ENCODE results near the gene PTTG1. TPM values are rescaled to one million over a fixed set of nuclear protein-coding genes. Genes with fewer than 3 reads are reported as not detected.
"Not testable (repeated sequence)": the region's sequence is repeated elsewhere in the genome, so short reads cannot be mapped to it uniquely, and the experiment has no call there.

The PTTG1 gene
- polyA plus RNA-seq, 1 donor = 26.3 TPM

- DNase-seq (ENCODE audit: low read depth) = no peak
These were observed 1.4 kb downstream of the PTTG1 start for GRCh38 chr5:160423099-160423498.

DNA sequence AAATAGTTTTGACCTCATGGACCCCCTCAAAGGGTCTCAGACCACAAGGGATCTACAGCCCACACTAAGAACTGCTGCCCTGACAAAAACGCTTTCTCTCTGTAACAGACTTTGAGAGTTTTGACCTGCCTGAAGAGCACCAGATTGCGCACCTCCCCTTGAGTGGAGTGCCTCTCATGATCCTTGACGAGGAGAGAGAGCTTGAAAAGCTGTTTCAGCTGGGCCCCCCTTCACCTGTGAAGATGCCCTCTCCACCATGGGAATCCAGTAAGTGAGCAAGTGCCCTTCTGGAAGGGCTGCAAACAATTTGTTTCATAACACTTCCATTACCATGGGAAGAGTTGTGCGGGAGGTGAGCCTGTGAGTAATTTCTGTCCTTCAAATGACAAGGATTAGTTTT lies 6.0 kb downstream of the PTTG1 start:
- no peak for DNase-seq (ENCODE audit: low read depth)

- no peak for DNase-seq (ENCODE audit: low read depth)
These were observed 10.5 kb downstream of the PTTG1 start for GRCh38 chr5:160432196-160432595.

DNA sequence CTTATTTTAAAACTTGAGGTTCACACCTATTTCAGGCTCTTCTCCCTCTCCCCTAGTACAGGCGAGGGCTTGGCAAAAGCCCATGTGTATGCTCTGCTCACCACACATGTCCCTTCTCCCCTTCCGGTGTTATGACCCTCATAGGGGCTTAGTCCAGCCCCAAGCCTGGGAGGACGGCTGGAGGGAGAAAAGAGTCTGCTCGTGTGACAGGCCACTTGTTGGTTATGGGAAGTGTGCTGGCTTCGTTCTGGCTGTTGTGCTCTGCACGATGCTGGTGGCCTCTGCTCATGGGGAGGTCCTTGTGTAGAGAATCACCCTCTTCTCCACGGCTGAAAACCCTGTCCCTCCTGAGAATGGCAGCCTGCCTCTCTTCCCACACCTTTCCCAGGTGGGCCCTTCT lies 11.1 kb downstream of the PTTG1 start:
- no peak for DNase-seq (ENCODE audit: low read depth)

DNA sequence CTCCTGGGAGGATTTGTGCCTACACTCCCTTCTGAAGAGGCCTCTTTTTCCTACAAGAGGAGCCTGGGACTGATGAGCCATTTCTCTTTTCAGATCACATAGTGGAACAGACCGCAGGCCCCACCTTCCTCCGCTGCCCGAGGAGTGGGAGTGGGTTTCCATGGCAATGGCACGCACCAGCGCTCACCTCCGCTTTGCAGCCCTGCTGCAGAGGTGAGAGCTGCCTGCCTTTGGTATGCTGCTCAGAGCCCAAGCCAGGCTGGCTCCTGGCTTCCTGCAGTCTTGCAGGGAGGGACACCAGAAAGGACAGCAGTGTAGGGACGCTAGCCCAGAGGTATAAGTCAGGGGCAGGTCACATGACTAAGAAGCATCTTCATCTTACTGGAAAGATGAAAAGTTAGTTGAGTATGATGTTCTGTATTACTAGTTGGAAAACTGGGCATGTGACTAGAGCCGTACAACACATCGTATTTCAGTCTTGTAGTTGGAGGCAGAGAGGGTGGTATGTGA lies 12.4 kb downstream of the PTTG1 start:
- DNase-seq (ENCODE audit: low read depth) = no peak

- DNase-seq (ENCODE audit: low read depth) = no peak
These were observed 13.9 kb downstream of the PTTG1 start for GRCh38 chr5:160435532-160435931.

DNA sequence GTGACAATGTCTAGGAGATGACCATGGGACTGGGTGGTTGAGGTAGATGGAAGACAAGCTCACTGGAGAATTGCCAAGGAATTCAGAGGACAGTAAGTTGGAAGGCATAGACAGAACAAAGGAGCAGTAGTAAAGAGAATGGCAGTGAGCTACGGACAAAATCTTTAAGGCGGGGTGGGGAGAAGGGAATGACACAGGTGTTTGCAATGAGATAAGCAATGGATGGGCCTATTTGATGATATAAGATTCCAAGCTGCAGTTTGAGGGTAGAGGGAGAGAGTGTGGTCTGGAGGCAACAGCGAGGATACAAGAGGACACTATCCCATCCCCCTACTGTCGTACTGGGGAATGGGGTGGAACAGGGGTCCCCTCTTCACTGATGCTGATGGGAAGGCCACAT lies 14.4 kb downstream of the PTTG1 start:
- no peak for DNase-seq (ENCODE audit: low read depth)

GRCh38 chr5:160436661-160437060 lies 15.0 kb downstream of the PTTG1 start:
- DNase-seq (ENCODE audit: low read depth) = not testable (repeated sequence)

GRCh38 chr5:160437271-160437670 lies 15.6 kb downstream of the PTTG1 start:
- DNase-seq (ENCODE audit: low read depth) = no peak

DNA sequence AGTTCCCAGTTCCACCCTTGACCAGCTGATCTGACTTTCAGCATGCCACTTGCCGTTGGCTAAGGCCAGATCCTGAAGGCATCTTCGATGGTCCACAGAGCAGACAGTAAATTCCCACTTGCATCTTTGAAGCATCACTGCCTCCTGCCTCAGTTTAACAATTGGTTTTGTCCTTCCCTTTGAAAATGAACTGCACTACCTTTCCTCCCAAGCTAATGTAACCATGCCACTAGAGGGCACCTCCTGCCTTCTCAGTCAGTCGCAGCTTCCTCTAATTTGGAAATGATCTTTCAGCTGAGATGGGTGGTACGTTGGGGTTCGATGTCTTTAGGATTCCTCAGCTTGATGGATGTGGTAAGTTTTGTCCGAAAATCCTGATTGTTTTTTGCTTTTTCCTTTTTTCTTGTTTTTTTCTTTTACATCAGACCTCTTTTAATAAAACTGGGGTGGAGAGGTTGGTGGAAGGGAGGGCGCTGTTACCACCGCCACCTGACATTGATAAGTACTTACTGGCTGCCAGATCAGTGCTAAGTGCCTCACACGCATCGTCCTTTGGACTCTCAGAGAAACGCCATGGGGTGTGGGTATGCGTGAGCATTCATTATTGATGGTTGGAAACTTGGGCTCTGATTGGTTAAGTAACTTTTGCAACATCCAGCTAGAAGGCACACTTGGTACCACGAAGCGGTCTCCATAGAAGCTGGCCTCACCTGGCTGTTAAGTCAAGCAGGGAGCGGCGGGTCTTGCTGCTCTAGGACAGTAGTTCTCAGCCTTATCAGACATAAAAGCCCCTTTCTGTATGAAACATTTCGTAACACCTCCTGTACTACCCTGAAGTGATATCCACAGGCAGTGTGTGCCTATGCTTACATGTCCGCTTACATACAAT lies 16.9 kb downstream of the PTTG1 start:
- no peak for DNase-seq (ENCODE audit: low read depth)

- peak; percentile 44 for DNase-seq (ENCODE audit: low read depth)
These were observed 17.5 kb downstream of the PTTG1 start for GRCh38 chr5:160439205-160439600.

GRCh38 chr5:160441311-160441781 lies 19.7 kb downstream of the PTTG1 start:
- no peak for DNase-seq (ENCODE audit: low read depth)

GRCh38 chr5:160442824-160443431 lies 21.3 kb downstream of the PTTG1 start:
- no peak for DNase-seq (ENCODE audit: low read depth)

DNA sequence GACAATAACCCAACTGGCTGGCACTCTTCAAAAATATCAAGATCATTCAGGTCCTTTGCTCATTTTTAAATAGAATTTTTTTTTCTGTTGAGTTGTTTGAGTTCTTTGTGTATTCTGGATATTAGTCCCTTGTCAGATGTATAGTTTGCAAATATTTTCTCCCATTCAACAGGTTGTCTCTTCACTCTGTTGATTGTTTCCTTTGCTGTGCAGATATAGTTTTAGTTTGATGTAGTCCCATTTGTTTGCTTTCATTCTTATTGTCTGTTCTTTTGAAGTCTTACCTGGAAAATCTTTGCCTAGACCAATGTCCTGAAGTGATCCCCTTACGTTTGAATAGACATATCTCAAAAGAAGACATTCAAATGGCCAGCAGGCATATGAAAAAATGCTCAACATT lies 22.8 kb downstream of the PTTG1 start:
- DNase-seq (ENCODE audit: low read depth) = no peak

DNA sequence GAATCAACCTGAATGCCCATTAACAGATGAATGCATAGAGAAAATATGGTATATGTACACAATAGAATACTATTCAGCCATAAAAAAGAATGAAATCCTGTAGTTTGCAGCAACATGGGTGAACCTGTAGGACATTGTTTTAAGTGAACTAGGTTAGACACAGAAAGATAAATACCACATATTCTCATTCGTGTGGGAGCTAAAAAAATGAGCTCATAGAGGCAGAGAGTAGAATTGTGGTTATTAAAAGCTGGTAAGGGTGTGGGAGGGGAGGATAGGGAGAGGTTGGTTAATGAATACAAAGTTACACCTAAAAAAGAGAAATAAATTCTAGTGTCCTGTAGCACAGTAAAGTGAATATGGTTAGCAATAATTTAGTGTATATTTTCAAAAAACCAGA lies 23.5 kb downstream of the PTTG1 start:
- DNase-seq (ENCODE audit: low read depth) = no peak

GRCh38 chr5:160445751-160446150 lies 24.1 kb downstream of the PTTG1 start:
- no peak for DNase-seq (ENCODE audit: low read depth)

DNA sequence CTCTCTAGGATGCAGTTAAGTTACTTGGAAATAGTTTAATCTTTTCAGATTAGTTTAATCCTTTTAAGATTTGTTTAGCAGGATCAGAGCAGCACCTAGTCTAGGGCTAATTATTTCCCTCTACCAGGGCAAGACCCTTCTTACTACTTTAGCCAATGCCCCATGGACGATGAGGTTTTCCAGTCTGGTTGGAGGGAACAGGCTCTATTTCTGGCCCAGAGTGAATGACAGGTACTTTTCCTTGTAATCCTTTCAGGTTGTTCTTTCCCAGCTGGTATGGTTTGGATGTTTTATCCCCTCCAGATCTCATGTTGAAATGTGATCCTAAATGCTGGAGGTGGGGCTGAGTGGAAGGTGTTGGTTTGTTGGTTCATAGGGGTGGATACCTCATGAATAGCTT lies 27.2 kb downstream of the PTTG1 start:
- DNase-seq (ENCODE audit: low read depth) = no peak

DNA sequence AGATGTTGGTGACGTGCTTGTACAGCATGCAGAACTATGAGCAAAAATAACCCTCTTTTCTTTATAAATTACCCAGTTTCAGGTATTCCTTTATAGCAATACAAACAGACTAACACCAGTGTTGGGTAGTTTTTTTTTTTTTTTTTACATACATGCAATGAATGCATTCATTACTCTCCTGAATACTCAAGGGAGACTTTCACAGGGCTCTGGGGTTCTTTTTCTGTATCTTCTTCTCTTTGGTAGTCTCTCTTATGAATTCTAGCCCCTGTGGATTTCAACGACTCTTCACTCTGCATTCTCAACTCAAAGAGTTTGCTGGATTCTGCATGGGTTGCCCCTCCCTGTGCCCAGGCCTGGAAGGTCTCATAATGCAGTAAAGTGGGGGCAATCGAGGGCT lies 27.8 kb downstream of the PTTG1 start:
- no peak for DNase-seq (ENCODE audit: low read depth)

GRCh38 chr5:160450164-160450932 lies 28.7 kb downstream of the PTTG1 start:
- no peak for DNase-seq (ENCODE audit: low read depth)

DNA sequence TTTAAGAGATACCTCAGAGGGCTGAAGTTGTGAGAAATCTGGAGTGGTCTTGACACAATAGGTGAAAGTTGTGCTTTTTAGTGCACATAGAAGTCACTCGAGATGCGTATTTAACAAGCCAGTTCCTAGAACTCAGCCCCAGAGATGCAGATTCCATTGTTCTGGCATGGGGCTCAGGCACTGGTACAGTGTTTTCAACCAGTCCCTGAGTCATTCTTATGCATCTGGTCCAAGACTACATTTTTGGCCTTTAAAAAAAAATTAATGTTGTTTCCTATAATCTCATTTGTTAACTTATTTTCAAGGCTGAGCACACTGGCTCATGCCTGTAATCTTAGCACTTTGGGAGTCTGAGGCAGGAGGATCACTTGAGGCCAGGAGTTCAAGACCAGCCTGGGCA lies 29.6 kb downstream of the PTTG1 start:
- no peak for DNase-seq (ENCODE audit: low read depth)

GRCh38 chr5:160452036-160452435 lies 30.4 kb downstream of the PTTG1 start:
- no peak for DNase-seq (ENCODE audit: low read depth)

- DNase-seq (ENCODE audit: low read depth) = no peak
These were observed 31.1 kb downstream of the PTTG1 start for GRCh38 chr5:160452795-160453194.

Measured in forelimb muscle (tissue), 1 donor.